Smooth muscle cell (in vitro differentiated cells): ENCODE data around the gene MINDY4. TPM values are rescaled to one million over a fixed set of nuclear protein-coding genes. Genes with fewer than 3 reads are reported as not detected.
A peak's percentile ranks its signal among the peaks of the same experiment; 100 is the strongest.

ENCODE experiments used
- DNase-seq: peaks from one replicate; lab custom pipeline; 2025; ENCODE audit not compliant: unreplicated experiment; lab: John Stamatoyannopoulos, UW
- H2AFZ ChIP-seq: fragments of 200-600 bp; sonication (generic); 2 replicates; pipeline ENCODE4 v1.6.0; 2016; ENCODE audit warnings: antibody characterized with exemption, low read depth, mild to moderate bottlenecking
- H3F3A ChIP-seq: fragments of 200-600 bp; sonication (generic); 2 replicates; pipeline ENCODE4 v1.6.0; 2017; ENCODE audit warnings: antibody characterized with exemption, low read depth
- H3K27ac ChIP-seq: fragments of 200-600 bp; sonication (generic); 2 replicates; pipeline ENCODE4 v1.5.1; 2016; ENCODE audit warnings: low read depth, mild to moderate bottlenecking
- H3K27me3 ChIP-seq: fragments of 200-600 bp; sonication (generic); 2 replicates; pipeline ENCODE4 v1.6.1; 2016; ENCODE audit warnings: low read depth, mild to moderate bottlenecking
- H3K36me3 ChIP-seq: fragments of 200-600 bp; sonication (generic); 2 replicates; pipeline ENCODE4 v1.5.1; 2016; ENCODE audit warnings: low read depth
- H3K4me1 ChIP-seq: fragments of 200-600 bp; sonication (generic); 2 replicates; pipeline ENCODE4 v1.5.1; 2016; ENCODE audit warnings: low read depth
- H3K4me2 ChIP-seq: fragments of 200-600 bp; sonication (generic); 2 replicates; pipeline ENCODE4 v1.6.0; 2016; ENCODE audit warnings: mild to moderate bottlenecking
- H3K4me3 ChIP-seq: fragments of 200-600 bp; sonication (generic); 2 replicates; pipeline ENCODE4 v1.5.1; 2016; ENCODE audit warnings: mild to moderate bottlenecking
- H3K79me2 ChIP-seq: fragments of 200-600 bp; sonication (generic); 2 replicates; pipeline ENCODE4 v1.6.0; 2016; ENCODE audit warnings: low read depth, mild to moderate bottlenecking
- H3K9ac ChIP-seq: fragments of 200-600 bp; sonication (generic); 2 replicates; pipeline ENCODE4 v1.6.0; 2016; ENCODE audit warnings: low read depth
- H3K9me3 ChIP-seq: fragments of 200-600 bp; sonication (generic); replicated peaks from 2 replicates; pipeline ENCODE4 v1.5.1; 2016; ENCODE audit warnings: low read depth
- H4K20me1 ChIP-seq: fragments of 200-600 bp; sonication (generic); 2 replicates; pipeline ENCODE4 v1.6.0; 2016; ENCODE audit warnings: low read depth
- CTCF ChIP-seq: fragments of 200-600 bp; sonication (generic); IDR thresholded peaks from 2 replicates; pipeline ENCODE4 v1.5.1; 2017; ENCODE audit warnings: borderline replicate concordance, mild to moderate bottlenecking, antibody characterized with exemption; ENCODE audit not compliant: insufficient read depth, poor library complexity, severe bottlenecking
- WGBS: methylation state at CpG from one replicate; pipeline ENCODE4 v1.1.7; 2016; ENCODE audit warnings: low lambda C conversion rate; 5-methylcytosine and 5-hydroxymethylcytosine counted together
- polyA plus RNA-seq: library from polyadenylated mRNA; unstranded; fragments of >200 nt; fragmentation: Nextera tagmentation; extraction: Ambion mirVana; gene quantifications from 2 replicates; pipeline ENCODE4 v1.2.1, GENCODE V29; 2016
- total RNA-seq: library from RNA; depleted of rRNA; stranded (reverse); fragments of >200 nt; gene quantifications from 2 replicates; pipeline ENCODE4 v1.2.3, GENCODE V29; 2014

MINDY4 gene
- total and polyA plus RNA-seq, 2 experiments from 2014 or later: 4.9 to 5.3 TPM

- Histone ChIP-seq H3F3A (no peaks in the 10 kb centered on the region), H3K79me2 (no peaks in the 10 kb centered on the region), H4K20me1 (no peaks in the 10 kb centered on the region), H3K27me3 (no peaks in the 10 kb centered on the region), H3K4me3 (no peak overlapping the region), H2AFZ (no peak overlapping the region), H3K27ac (peak overlapping the region; percentile 99), H3K9ac (no peak overlapping the region), H3K4me2 (peak overlapping the region; percentile 68), H3K9me3 (no peaks in the 10 kb centered on the region), H3K4me1 (peaks cover 9% of the 10 kb centered on the region), H3K36me3 (no peaks in the 10 kb centered on the region)
- 90% methylated on average over 14 of the region's 15 CpGs for WGBS
- DNase-seq: no peak
- no peak for TF ChIP-seq CTCF
These were observed 134.1 kb downstream of the MINDY4 start for GRCh38 chr7:30905078-30906012.

GRCh38 chr7:30906014-30906413 lies 134.8 kb downstream of the MINDY4 start:
- H3K9ac ChIP-seq: peak overlapping the region; percentile 19
- peak overlapping the region; percentile 99 for H3K27ac ChIP-seq
- no peaks in the 10 kb centered on the region for H3K9me3 ChIP-seq
- WGBS: 48% methylated on average over 7 of the region's 7 CpGs
- H3K4me2 ChIP-seq: peak overlapping the region; percentile 68
- no peak overlapping the region for H2AFZ ChIP-seq
- peaks cover 10% of the 10 kb centered on the region for H3K4me1 ChIP-seq
- no peaks in the 10 kb centered on the region for H3K79me2 ChIP-seq
- H3K4me3 ChIP-seq: no peak overlapping the region
- no peaks in the 10 kb centered on the region for H4K20me1 ChIP-seq
- no peak for TF ChIP-seq CTCF
- no peak for DNase-seq
- no peaks in the 10 kb centered on the region for H3K27me3 ChIP-seq
- no peaks in the 10 kb centered on the region for H3K36me3 ChIP-seq
- H3F3A ChIP-seq: no peaks in the 10 kb centered on the region

- no peak for DNase-seq
- whole genome bisulfite sequencing: 28% methylated on average over 10 of the region's 11 CpGs
- H4K20me1 ChIP-seq: no peaks in the 10 kb centered on the region
- peak overlapping the region; percentile 99 for H3K27ac ChIP-seq
- H3K27me3 ChIP-seq: no peaks in the 10 kb centered on the region
- H3K4me2 ChIP-seq: peak overlapping the region; percentile 68
- no peaks in the 10 kb centered on the region for H3K9me3 ChIP-seq
- no peak for TF ChIP-seq CTCF
- H2AFZ ChIP-seq: no peak overlapping the region
- H3K9ac ChIP-seq: peak overlapping the region; percentile 88
- H3K36me3 ChIP-seq: no peaks in the 10 kb centered on the region
- H3K4me1 ChIP-seq: peaks cover 15% of the 10 kb centered on the region
- no peaks in the 10 kb centered on the region for H3F3A ChIP-seq
- H3K79me2 ChIP-seq: peaks cover 3% of the 10 kb centered on the region
- no peak overlapping the region for H3K4me3 ChIP-seq
These were observed 135.5 kb downstream of the MINDY4 start for GRCh38 chr7:30906515-30907240.
